ENCODE data around the gene BCL2L2. TPM values are rescaled to one million over a fixed set of nuclear protein-coding genes. Genes with fewer than 3 reads are reported as not detected.

Gene BCL2L2
- total RNA-seq, 1 donor from 2014 or later = 10.6 TPM

DNA sequence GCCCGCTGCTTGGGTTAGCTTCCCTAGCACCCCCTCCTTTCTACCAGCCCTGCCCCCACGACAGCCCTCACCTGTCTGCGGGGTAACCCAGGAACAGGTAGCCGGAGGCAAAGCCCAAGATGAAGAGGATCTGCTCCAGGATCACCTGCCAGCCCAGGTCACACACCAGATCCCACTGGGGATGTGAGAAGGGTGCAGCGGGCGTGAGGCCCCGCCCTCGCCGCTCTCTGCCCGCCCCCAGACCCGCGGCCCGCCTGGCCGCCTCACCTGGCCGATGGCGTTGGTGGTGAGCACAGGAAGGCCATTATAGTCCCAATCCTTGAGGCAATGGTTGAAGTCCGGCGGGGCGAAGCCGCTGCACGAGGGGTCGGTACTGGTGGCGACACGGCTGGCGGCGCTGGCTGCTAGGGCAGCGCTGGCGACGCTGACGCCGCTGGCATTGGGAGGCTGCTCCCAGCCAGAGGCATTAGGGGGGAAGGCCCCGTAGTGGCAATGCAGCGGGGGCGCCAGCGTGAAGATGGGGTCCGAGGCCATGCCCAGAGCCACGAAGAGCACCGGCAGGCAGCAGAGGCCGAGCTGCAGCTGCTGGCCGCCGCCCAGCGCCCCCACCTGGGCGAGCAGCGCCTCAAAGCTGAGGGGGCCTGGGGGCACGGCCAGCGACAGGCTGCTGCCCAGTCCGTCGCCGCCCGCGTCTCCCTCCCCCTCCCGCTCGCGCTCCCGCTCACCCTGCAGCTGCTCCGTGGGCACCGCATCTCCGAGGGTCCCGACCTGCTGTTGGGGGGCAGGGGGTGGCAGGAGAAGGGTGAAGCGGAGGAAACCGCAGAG, 45.3 kb downstream of the BCL2L2 start:
- peak; percentile 76 to 81 for DNase-seq (ENCODE audit: low spot score in 2 of 2)
- FAIRE-seq = no peak

DNA sequence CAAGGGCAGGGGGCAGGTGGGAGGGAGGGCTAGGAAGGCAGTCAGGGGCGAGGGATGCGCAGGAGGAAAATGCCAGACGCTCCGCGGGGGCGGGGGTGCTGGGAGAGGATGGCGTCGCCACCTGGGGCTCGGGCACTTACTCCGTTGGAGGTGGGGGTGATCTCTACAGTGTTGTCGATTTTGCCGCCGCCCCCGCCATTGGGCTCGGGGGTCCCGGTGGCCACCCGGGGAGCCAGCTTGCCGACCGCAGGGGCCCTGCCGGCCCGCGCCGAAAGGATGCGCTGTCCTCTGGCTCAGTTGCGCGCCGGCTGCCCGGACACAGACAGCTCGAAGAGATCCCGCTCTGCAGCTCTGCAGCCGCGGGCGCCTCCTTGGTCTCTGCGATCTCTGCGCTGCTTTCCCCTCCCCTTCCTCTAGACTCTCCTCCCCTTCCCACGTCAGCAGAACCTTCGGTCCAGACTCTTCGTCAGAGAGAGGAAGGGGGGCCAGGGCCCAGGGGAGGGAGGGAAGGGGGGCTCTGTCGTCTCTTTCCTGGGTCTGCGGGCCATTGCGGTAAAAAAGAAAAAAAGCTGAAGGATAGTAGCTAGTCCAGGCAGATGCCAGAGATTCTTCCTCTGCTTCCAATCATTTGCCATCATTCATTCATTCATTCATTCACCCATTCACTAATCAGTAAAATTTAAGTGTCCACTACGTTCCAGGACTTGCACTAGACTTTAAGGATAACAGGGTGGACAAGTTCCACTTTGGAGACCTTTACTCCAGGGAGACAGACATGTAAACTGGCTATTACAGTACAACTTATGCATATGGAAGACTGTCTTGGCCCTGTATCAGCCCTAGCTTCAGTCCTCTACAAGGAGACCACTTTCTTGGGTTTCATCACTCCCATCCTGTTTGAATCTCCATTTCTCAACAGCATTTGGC, 46.1 kb downstream of the BCL2L2 start, which contains the start of gene SLC22A17:
SLC22A17 (minus strand) TSS at position 382 of the 927 bp plus-strand sequence.
- FAIRE-seq = no peak

DNA sequence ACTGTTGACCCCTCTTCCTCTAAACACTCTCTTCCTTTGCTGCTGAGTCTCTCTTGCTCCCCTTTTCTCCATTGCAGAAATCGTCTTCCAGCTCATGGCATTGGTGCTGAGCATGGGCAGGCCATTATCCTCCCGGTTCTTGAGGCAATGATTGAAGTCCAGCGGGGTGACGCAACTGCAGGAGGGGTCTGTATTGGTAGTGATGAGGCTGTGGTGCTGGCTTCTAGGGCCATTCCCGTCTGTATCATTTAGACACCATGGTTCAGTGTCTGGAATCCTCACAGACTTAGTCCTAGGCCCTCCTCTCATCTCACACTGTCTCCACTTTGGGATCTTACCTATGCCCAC, 46.8 kb downstream of the BCL2L2 start:
- FAIRE-seq (no peak), DNase-seq (ENCODE audit: low spot score in 2 of 2) (no peak)

More for the DNA sequence above, 46.1 kb downstream of the BCL2L2 start, which contains the start of gene SLC22A17:
- peak; percentile 96 to 97 for DNase-seq (ENCODE audit: low spot score in 2 of 2)

DNA sequence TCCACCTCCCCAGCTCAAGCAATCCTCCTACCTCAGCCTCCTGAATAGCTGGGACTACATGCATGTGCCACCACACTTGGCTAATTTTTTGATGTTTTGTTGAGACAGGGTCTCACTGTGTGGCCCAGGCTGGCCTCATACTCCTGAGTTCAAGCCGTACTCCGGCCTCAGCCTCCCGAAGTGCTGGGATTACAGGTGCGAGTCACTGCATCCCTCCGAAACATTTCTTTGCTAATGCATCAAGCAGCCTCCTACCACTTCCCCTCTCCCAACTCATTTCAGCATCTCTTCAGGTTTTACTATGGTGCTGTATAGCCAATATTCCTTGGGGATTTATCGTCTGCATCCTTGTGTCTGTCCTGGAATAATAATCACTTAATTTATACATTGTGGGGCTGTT, 48.4 kb downstream of the BCL2L2 start:
- DNase-seq (ENCODE audit: low spot score in 2 of 2) (no peak), FAIRE-seq (no peak)

DNA sequence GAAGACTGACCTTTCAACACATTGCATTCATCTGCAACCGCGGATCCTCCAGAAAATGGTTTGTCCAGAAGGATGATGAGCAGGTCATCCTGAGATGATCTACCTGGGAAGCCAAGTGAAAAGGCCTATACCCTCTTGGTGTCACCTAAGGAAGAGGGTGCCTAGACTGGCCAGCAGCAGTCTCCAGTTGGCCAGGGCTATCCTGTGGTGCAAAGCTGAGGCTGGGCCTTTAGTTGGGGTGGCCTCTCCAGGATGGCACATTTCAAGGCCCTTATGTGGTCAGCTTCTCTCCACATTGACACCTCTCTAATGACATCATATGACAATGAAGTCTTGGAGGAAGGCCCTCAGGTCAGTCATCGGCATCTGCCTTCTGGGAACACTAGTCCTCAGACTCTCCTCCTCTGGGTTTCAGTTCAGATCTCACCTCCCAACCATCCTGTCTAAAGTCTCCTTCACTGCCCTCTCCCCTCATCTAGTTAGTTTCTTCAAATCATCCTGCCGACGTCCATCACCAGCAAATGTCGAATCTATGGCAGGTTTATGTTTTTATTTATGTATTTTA, 49.3 kb downstream of the BCL2L2 start:
- DNase-seq (ENCODE audit: low spot score in 2 of 2) = no peak
- no peak for FAIRE-seq

DNA sequence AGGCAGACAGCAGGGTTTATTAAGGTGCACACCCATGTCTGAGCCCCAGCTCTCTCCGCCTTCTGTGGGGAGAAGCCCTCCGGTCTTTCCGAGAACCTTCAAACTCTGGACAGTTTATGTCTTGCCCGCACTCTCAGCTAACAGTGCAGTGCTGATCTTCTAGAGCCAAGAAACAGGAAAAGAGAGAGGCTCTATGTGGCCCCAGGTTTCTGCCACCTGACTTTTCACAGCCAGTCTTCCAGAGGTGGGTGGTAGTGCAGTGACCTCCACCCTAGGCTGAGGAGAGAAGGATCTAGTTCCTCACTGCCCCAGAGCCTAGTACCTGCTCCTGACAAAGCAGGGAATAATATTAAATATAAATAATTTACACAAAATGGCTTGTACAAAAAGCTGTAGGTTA, 50.0 kb downstream of the BCL2L2 start:
- no peak for FAIRE-seq
- DNase-seq (ENCODE audit: low spot score in 2 of 2) = no peak

DNA sequence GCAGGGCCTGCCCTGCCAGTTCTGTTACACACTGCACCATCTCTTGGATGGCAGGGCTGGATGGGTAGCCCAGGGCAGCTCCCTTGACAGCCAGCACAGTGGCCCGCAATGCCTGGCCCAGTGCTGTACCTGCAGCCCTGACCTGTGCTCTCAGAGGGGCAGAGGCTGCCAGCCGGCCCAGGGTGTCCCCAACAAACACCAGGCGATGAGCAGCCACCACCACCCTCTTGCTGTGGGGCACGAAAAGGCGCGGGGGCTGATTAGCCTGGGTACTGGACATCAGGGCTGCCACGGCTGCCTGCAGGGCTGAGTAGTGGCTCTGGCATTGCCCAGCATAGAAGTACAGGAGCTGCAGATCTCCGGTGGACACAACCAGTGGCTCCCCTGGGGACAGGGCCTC, 50.6 kb downstream of the BCL2L2 start:
- FAIRE-seq (no peak), DNase-seq (ENCODE audit: low spot score in 2 of 2) (no peak)

DNA sequence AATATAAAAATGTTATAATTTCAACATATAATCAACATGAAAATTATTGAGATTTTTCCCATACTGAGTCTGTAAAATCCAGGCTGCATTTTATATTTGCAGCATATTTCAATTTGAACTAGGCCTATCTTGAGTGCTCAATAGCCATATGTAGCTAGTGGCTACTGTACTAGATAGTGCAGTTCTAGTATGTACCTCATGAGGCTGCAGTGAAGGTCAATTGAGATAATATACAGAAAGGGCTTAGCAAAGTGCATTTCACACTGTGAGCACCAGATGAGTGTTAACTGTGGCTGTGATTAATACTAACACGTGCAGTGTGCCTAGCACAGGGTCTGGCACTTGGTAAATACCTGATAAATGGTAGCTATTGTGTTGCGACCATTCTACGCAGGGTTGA, 51.4 kb downstream of the BCL2L2 start:
- DNase-seq (ENCODE audit: low spot score in 2 of 2) = no peak
- FAIRE-seq = no peak

DNA sequence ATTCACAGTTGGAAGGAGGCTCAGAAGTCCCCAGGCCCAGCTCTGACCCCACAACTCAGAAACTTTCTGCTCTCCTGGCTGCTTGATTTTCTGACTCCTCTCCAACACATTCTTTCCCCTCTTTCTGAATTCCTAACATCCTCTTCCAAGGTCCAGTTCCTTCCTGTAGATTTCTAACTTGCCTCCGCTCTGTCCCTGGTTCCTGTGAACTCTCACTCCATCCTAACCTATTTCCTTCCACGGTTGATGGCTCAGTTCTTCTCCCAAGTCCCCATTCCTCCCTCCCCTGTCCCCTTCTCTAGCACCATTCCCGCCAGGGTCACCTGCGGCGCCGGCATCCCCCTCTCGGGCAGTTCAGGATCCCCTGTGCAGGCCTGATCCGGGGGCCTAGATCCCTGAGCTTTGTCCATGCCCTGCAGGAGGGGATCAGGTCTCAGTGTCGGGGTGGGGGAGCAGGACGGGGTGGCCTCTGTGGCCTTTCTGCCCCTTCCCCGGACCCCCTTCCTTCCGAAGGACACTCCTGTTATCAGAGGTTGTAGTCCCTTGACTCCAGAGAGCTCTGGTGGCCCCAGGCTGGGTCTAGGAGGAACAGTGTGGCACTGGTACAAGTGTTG, 52.0 kb downstream of the BCL2L2 start:
- FAIRE-seq = no peak
- DNase-seq (ENCODE audit: low spot score in 2 of 2) = no peak

DNA sequence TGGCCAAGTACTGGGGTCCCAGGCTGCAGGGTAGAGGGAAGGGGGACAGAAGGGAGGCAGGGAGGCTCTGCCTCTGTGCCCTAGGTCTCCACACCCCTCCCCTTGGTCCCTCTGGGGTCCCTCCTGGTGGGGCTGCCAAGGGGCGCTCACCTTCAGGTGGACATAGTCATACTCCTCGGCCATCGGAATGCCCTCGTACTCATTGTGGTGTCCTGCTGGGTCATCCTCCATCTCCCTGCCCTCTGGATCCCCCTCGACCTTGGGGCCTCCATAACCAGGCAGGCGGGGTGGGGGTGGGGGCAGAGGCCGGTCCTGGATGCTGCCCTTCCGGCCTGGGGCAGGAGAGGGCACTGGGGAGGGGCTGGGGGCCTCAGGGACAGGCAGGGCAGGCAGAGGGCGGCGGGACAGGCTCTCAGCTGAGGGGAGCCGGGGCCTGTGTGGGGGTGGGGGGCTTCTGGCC, 52.6 kb downstream of the BCL2L2 start:
- DNase-seq (ENCODE audit: low spot score in 2 of 2) (no peak), FAIRE-seq (no peak)

DNA sequence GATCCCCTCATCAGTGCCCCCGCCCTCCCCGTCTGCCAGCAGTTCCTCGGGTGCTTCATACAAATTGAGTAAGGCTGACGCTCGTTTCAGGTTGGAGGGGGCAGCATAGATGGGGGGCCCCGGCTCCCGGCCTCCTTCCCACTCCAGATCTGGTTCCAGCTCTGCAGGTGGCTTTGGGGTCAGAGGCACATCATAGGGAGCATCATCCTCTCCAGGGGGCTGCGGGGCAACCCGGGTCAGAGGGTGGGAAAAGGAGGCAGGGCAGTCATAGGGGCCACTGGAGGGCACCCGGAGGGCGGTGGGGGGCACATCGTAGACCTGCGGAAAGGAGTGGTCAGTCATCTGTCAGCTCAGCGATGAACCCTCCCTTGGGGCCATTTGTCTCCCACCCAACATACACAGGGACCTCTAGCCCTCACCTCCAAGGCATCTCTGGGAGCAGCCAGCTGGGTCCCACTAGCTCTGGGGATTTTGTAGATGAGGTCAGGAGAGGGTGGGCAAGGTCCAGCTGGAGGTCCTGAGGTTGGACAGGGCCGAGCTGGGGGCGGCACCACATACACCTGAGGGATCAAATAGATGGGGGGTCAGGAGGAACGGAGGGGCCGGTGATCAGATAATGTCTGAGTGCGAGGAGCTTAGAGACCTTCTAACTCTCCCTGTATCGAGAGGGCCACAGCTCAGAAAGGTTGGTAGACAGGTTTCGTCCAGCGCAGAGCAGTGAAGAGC, 53.3 kb downstream of the BCL2L2 start:
- DNase-seq (ENCODE audit: low spot score in 2 of 2) (no peak), FAIRE-seq (no peak)

DNA sequence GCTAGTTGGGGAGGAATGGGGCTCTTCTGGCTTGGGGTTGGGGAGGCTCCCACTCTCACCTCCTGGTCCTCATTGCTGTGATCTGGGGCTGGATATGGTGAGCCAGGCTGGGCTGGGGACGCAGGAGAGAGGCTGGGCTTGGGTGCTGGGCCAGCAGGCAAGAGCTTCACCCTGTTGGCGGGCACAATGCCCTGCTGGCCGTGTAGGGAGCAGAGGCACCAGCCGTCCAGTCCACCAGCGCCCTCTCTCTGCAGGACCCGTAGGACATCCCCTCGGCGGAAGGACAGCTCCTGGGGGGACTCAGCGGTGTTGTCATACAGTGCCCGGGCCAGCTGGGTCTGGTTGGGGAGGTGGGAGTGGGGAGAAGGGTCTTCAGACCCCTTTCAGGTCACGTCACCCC, 53.9 kb downstream of the BCL2L2 start:
- DNase-seq (ENCODE audit: low spot score in 2 of 2) (peak; percentile 66 to 75), FAIRE-seq (no peak)

DNA sequence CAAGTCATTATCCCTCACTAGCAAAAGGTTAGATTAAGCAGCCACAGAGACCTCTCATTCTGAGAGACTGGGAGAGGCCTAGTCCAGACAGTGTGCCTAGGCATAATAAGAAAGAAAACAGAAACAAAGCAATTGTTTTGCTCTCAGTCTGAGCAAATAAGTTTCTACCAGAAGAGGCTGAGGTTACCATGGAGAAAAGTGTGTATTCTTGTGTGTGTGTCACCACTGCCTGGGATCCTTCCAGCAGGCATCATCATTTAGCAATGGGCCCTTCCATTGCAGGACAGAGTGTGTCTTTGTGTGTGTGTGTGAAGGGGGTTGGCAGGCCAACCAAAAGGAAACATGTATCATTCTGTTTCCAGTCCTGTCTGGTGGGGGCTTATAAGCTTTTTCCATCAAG, 54.7 kb downstream of the BCL2L2 start:
- FAIRE-seq = no peak
- no peak for DNase-seq (ENCODE audit: low spot score in 2 of 2)

Small RNA genes lying within 50 kb of the gene (small RNA-seq; reads per million reads assigned to genes)
- gene RNU6-1046P = not detected

Other genes with a start within 250 kb of the BCL2L2 start
- 9.4 TPM for gene CDH24, start 249.3 kb upstream of the BCL2L2 start, total RNA-seq
- gene ACIN1, start 211.7 kb upstream of the BCL2L2 start, total RNA-seq = 73.0 TPM
- gene C14orf119, start 211.3 kb upstream of the BCL2L2 start, total RNA-seq = 22.0 TPM
- not detected for gene CIROP, start 201.8 kb upstream of the BCL2L2 start, total RNA-seq
- not detected for gene CEBPE, start 187.6 kb upstream of the BCL2L2 start, total RNA-seq
- gene SLC7A8, start 123.2 kb upstream of the BCL2L2 start, total RNA-seq = 4.1 TPM
- not detected for gene RNF212B, start 68.9 kb upstream of the BCL2L2 start, total RNA-seq
- 2.0 TPM for gene HOMEZ, start 20.7 kb upstream of the BCL2L2 start, total RNA-seq
- 4.5 TPM for gene PPP1R3E, start 4.0 kb upstream of the BCL2L2 start, total RNA-seq
- 70.1 TPM for gene PABPN1, start 14.6 kb downstream of the BCL2L2 start, total RNA-seq
- gene SLC22A17, start 46.1 kb downstream of the BCL2L2 start, total RNA-seq = 154 TPM
- gene EFS, start 58.3 kb downstream of the BCL2L2 start, total RNA-seq = 6.9 TPM
- gene IL25, start 66.0 kb downstream of the BCL2L2 start, total RNA-seq = not detected
- gene CMTM5, start 70.2 kb downstream of the BCL2L2 start, total RNA-seq = 1.6 TPM
- gene MYH6, start 101.4 kb downstream of the BCL2L2 start, total RNA-seq = not detected
- 0.41 TPM for gene MYH7, start 128.8 kb downstream of the BCL2L2 start, total RNA-seq
- gene NGDN, start 162.9 kb downstream of the BCL2L2 start, total RNA-seq = 44.4 TPM
- gene ZFHX2, start 244.9 kb downstream of the BCL2L2 start, total RNA-seq = 1.2 TPM
- gene THTPA, start 249.4 kb downstream of the BCL2L2 start, total RNA-seq = 23.6 TPM

Measured in frontal cortex (tissue), 4 donors.